Fibroblast of lung (primary cell): ENCODE data around the gene NEURL1B. TPM values are rescaled to one million over a fixed set of nuclear protein-coding genes. Genes with fewer than 3 reads are reported as not detected.

ENCODE experiments used
- DNase-seq, 2 donors: peaks; one replicate each; pipeline versions ENCODE4 v3.0.0 to v3.0.0-alpha.2; 2010; ENCODE audit warnings: low read depth in 2 of 2
- H2AFZ ChIP-seq: 2 replicates; pipeline ENCODE4 v1.5.1; 2012; ENCODE audit warnings: low read length, control low read depth, inconsistent platforms
- H3K27ac ChIP-seq: 2 replicates; pipeline ENCODE4 v1.5.1; 2011; ENCODE audit warnings: low read length, control low read depth; ENCODE audit not compliant: insufficient read depth
- H3K27me3 ChIP-seq: 2 replicates; pipeline ENCODE4 v1.5.1; 2011; ENCODE audit warnings: mild to moderate bottlenecking, low read length; ENCODE audit not compliant: control insufficient read depth, insufficient read depth
- H3K36me3 ChIP-seq: 2 replicates; pipeline ENCODE4 v1.5.1; 2011; ENCODE audit warnings: low read length; ENCODE audit not compliant: control insufficient read depth, insufficient read depth
- H3K4me1 ChIP-seq: 2 replicates; pipeline ENCODE4 v1.5.1; 2011; ENCODE audit warnings: low read length; ENCODE audit not compliant: control insufficient read depth, insufficient read depth; ENCODE audit errors: extremely low read depth
- H3K4me2 ChIP-seq: 2 replicates; pipeline ENCODE4 v1.5.1; 2011; ENCODE audit warnings: low read length, control low read depth; ENCODE audit not compliant: insufficient read depth; ENCODE audit errors: extremely low read depth
- H3K4me3 ChIP-seq, 4 experiments: fragments of 200-600 bp in 1 of 4; sonication (generic) in 1 of 4; replicated peaks in 1 of 4; 2 replicates each; pipeline ENCODE4 v1.5.1; 2011 to 2016; ENCODE audit warnings: low read length in 4 of 4, low read depth in 3 of 4, mild to moderate bottlenecking in 3 of 4, control low read depth in 2 of 4, inconsistent platforms in 1 of 4, mixed read lengths in 1 of 4; ENCODE audit not compliant: insufficient read depth in 1 of 4; ENCODE audit errors: control extremely low read depth in 1 of 4
- H3K79me2 ChIP-seq: 2 replicates; pipeline ENCODE4 v1.5.1; 2012; ENCODE audit warnings: mild to moderate bottlenecking, low read length, inconsistent platforms; ENCODE audit not compliant: control insufficient read depth, insufficient read depth
- H3K9ac ChIP-seq: 2 replicates; pipeline ENCODE4 v1.5.1; 2011; ENCODE audit warnings: mild to moderate bottlenecking, low read length, control low read depth; ENCODE audit not compliant: insufficient read depth
- H3K9me3 ChIP-seq: 2 replicates; pipeline ENCODE4 v1.5.1; 2012; ENCODE audit warnings: low read depth, low read length; ENCODE audit not compliant: control insufficient read depth, insufficient read depth
- H4K20me1 ChIP-seq: 2 replicates; pipeline ENCODE4 v1.5.1; 2011; ENCODE audit warnings: low read length; ENCODE audit not compliant: control insufficient read depth, insufficient read depth; ENCODE audit errors: extremely low read depth
- CTCF ChIP-seq, 2 donors: IDR thresholded peaks in 1 of 2; conservative IDR thresholded peaks in 1 of 2; 1 replicate in 1 of 2; 2 replicates in 1 of 2; pipeline ENCODE4 v1.5.1; 2011 to 2012; ENCODE audit warnings: low read length in 2 of 2, control low read depth in 1 of 2, inconsistent platforms in 1 of 2, low read depth in 1 of 2, mild to moderate bottlenecking in 1 of 2
- EZH2 ChIP-seq: IDR thresholded peaks from 2 replicates; pipeline ENCODE4 v1.5.1; 2012; ENCODE audit warnings: low read length, control low read depth, mild to moderate bottlenecking; ENCODE audit errors: missing control alignments
- polyA plus RNA-seq, 2 donors: library from polyadenylated mRNA; depleted of rRNA in 1 of 2; stranded (reverse) in 1 of 2; unstranded in 1 of 2; fragments of >200 nt; gene quantifications; 2 replicates each; pipeline ENCODE4 v1.2.1, GENCODE V29; 2011 to 2012; ENCODE audit warnings: missing spikeins in 1 of 2
- total RNA-seq: library from RNA; depleted of rRNA; stranded (reverse); fragments of >200 nt; gene quantifications from 2 replicates; pipeline ENCODE4 v1.2.1, GENCODE V29; 2014

Gene NEURL1B
- total and polyA plus RNA-seq, 2 donors (not counting 1 experiment from before 2014, with no cell fraction given) = 5.0 to 6.1 TPM

GRCh38 chr5:172658961-172659501 lies 18.0 kb downstream of the NEURL1B start:
- Histone ChIP-seq H3K36me3 (no peaks in the 10 kb centered on the region), H3K27me3 (no peaks in the 10 kb centered on the region), H3K9ac (no peak overlapping the region), H3K4me2 (no peak overlapping the region), H3K27ac (peak overlapping the region; percentile 93), H4K20me1 (no peaks in the 10 kb centered on the region), H2AFZ (no peak overlapping the region), H3K9me3 (no peaks in the 10 kb centered on the region), H3K4me3 (no peak overlapping the region), H3K4me1 (peaks cover 20% of the 10 kb centered on the region), H3K79me2 (peaks cover 4% of the 10 kb centered on the region)
- peak in 1 of 2 donors; percentile 51 for DNase-seq
- TF ChIP-seq EZH2 = no peak
- TF ChIP-seq CTCF (conservative IDR thresholded peaks at IDR 0.05 in 1 of 2, IDR thresholded peaks at IDR 0.05 in 1 of 2; ENCODE audit: low read depth in 1 of 2, low read length in 2 of 2) = no peak

GRCh38 chr5:172659570-172659908 lies 18.5 kb downstream of the NEURL1B start:
- Histone ChIP-seq H3K79me2 (peaks cover 4% of the 10 kb centered on the region), H3K4me1 (peaks cover 20% of the 10 kb centered on the region), H3K36me3 (no peaks in the 10 kb centered on the region), H3K9ac (no peak overlapping the region), H3K4me3 (no peak overlapping the region), H3K27ac (peak overlapping the region; percentile 93), H3K27me3 (no peaks in the 10 kb centered on the region), H4K20me1 (no peaks in the 10 kb centered on the region), H2AFZ (peak overlapping the region; percentile 9), H3K4me2 (no peak overlapping the region), H3K9me3 (no peaks in the 10 kb centered on the region)
- no peak for DNase-seq
- TF ChIP-seq CTCF (conservative IDR thresholded peaks at IDR 0.05 in 1 of 2, IDR thresholded peaks at IDR 0.05 in 1 of 2; ENCODE audit: low read depth in 1 of 2, low read length in 2 of 2) (no peak), EZH2 (no peak)

- peak overlapping the region; percentile 93 for H3K27ac ChIP-seq
- peaks cover 20% of the 10 kb centered on the region for H3K4me1 ChIP-seq
- peaks cover 4% of the 10 kb centered on the region for H3K79me2 ChIP-seq
- peak overlapping the region; percentile 55 for H3K4me2 ChIP-seq
- H4K20me1 ChIP-seq = no peaks in the 10 kb centered on the region
- no peaks in the 10 kb centered on the region for H3K36me3 ChIP-seq
- no peak for TF ChIP-seq CTCF (conservative IDR thresholded peaks at IDR 0.05 in 1 of 2, IDR thresholded peaks at IDR 0.05 in 1 of 2; ENCODE audit: low read depth in 1 of 2, low read length in 2 of 2)
- no peak for TF ChIP-seq EZH2
- H3K4me3 ChIP-seq = no peak overlapping the region
- peak overlapping the region; percentile 59 for H3K9ac ChIP-seq
- H3K9me3 ChIP-seq = no peaks in the 10 kb centered on the region
- H3K27me3 ChIP-seq = no peaks in the 10 kb centered on the region
- DNase-seq = peak; percentile 74 to 91
- peak overlapping the region; percentile 33 for H2AFZ ChIP-seq
Observed at GRCh38 chr5:172659909-172660628, 19.0 kb downstream of the NEURL1B start.
